K562 (cell line): ENCODE results near the gene WDR62. TPM values are rescaled to one million over a fixed set of nuclear protein-coding genes. Genes with fewer than 3 reads are reported as not detected.

ENCODE experiments used
- ATAC-seq: fragments of 200-7000 bp; cut with Tn5 transposase; 3 replicates; pipeline ENCODE4 v1.9.1; 2020; ENCODE audit warnings: moderate library complexity
- BruUV-seq: library from RNA; stranded (reverse); fragments of 400-500 nt; replicated peaks from 2 replicates; lab custom pipeline; 2021; lab: Mats Ljungman, UMichigan
- CTCF ChIA-PET: fragments of 300-600 bp; formaldehyde crosslinking; extraction: SDS; loops from one replicate; lab custom pipeline; 2021; ENCODE audit warnings: low intra/inter-chr PET ratio; lab: Yijun Ruan, JAX
- POLR2A ChIA-PET: fragments of 300-600, 350-650 bp; sonication (Branson Sonifier 250); formaldehyde crosslinking; extraction: SDS; loops from one replicate; lab custom pipeline; 2021; ENCODE audit warnings: antibody characterized with exemption, inconsistent platforms; lab: Yijun Ruan, JAX
- DNase-seq, 4 experiments: peaks; one replicate each; pipeline versions ENCODE4 v3.0.0 to v3.0.0-alpha.2; 2011 to 2018; ENCODE audit warnings: low spot score in 3 of 4, mixed read lengths in 3 of 4; ENCODE audit errors: extremely low read depth in 1 of 4
- FAIRE-seq: peaks from 2 replicates; lab custom pipeline; 2011; peaks lifted over from hg19 to GRCh38; lab: Jason Lieb, UNC
- H2AFZ ChIP-seq: 2 replicates; pipeline ENCODE4 v1.6.0; 2011; ENCODE audit warnings: low read depth, low read length, control low read depth, inconsistent platforms
- H3K27ac ChIP-seq: fragments of 200-600 bp; 3 replicates; pipeline ENCODE4 v1.8.0; 2011; ENCODE audit warnings: low read depth, mild to moderate bottlenecking, control low read depth, inconsistent platforms, low read length, moderate library complexity, mixed read lengths; ENCODE audit errors: extremely low read depth
- H3K27me3 ChIP-seq, 2 experiments: fragments of 300-600 bp in 1 of 2; 2 replicates in 1 of 2; 3 replicates in 1 of 2; pipeline versions ENCODE4 v1.6.0 to v1.8.0; 2011; ENCODE audit warnings: inconsistent platforms in 2 of 2, low read length in 2 of 2, mild to moderate bottlenecking in 1 of 2, mixed read lengths in 1 of 2, moderate library complexity in 1 of 2; ENCODE audit not compliant: control insufficient read depth in 2 of 2, insufficient read depth in 2 of 2
- H3K36me3 ChIP-seq: fragments of 300-600 bp; 3 replicates; pipeline ENCODE4 v1.8.0; 2011; ENCODE audit warnings: mild to moderate bottlenecking, low read length, inconsistent platforms; ENCODE audit not compliant: control insufficient read depth, insufficient read depth
- H3K4me1 ChIP-seq, 2 experiments: fragments of 200-600 bp in 1 of 2; replicated peaks in 1 of 2; 2 replicates in 1 of 2; 3 replicates in 1 of 2; pipeline versions ENCODE4 v1.5.1 to v1.8.0; 2011; ENCODE audit warnings: inconsistent platforms in 2 of 2, low read length in 2 of 2, mild to moderate bottlenecking in 1 of 2, mixed read lengths in 1 of 2, moderate library complexity in 1 of 2; ENCODE audit not compliant: control insufficient read depth in 2 of 2, insufficient read depth in 2 of 2
- H3K4me2 ChIP-seq: 2 replicates; pipeline ENCODE4 v1.6.1; 2011; ENCODE audit warnings: low read length, control low read depth, inconsistent platforms, mixed read lengths; ENCODE audit not compliant: insufficient read depth
- H3K4me3 ChIP-seq: fragments of 200-600 bp; sonication (generic), shearing (Covaris generic); 2 replicates; pipeline ENCODE4 v1.5.1; 2016; ENCODE audit warnings: control low read depth, inconsistent platforms
- H3K79me2 ChIP-seq: fragments of 200-600 bp; 3 replicates; pipeline ENCODE4 v1.8.0; 2011; ENCODE audit warnings: low read length, inconsistent platforms; ENCODE audit not compliant: control insufficient read depth, insufficient read depth
- H3K9ac ChIP-seq, 2 experiments: 2 replicates each; pipeline versions ENCODE4 v1.6.0 to v1.6.1; 2011; ENCODE audit warnings: low read depth in 2 of 2, low read length in 2 of 2, control low read depth in 1 of 2, inconsistent platforms in 1 of 2, mild to moderate bottlenecking in 1 of 2, mixed read lengths in 1 of 2; ENCODE audit not compliant: insufficient read depth in 1 of 2
- H3K9me1 ChIP-seq: one replicate; pipeline ENCODE4 v1.6.0; 2011; ENCODE audit warnings: inconsistent platforms, mild to moderate bottlenecking, low read length, moderate library complexity; ENCODE audit not compliant: control insufficient read depth, insufficient read depth
- H3K9me3 ChIP-seq: replicated peaks from 2 replicates; pipeline ENCODE4 v1.5.1; 2011; ENCODE audit warnings: low read depth, low read length, inconsistent platforms; ENCODE audit not compliant: control insufficient read depth, insufficient read depth
- H4K20me1 ChIP-seq: replicated peaks from 2 replicates; pipeline ENCODE4 v1.6.1; 2011; ENCODE audit warnings: low read length, inconsistent platforms, mixed read lengths; ENCODE audit not compliant: control insufficient read depth, insufficient read depth
- KAT7 ChIP-seq: sonication (generic); formaldehyde crosslinking; IDR thresholded peaks from 2 replicates; pipeline ENCODE4 v1.8.0; 2022; ENCODE audit warnings: missing genetic modification reagents, mild to moderate bottlenecking, borderline replicate concordance
- KDM4B ChIP-seq, 2 experiments: fragments of 450-650 bp in 1 of 2; sonication (generic) in 1 of 2; IDR thresholded peaks; 2 replicates each; pipeline ENCODE4 v1.6.1; 2016 to 2017; ENCODE audit warnings: borderline replicate concordance in 2 of 2, antibody characterized with exemption in 1 of 2, low read depth in 1 of 2, mild to moderate bottlenecking in 1 of 2
- NR3C1 ChIP-seq: sonication (generic); formaldehyde crosslinking; IDR thresholded peaks from 2 replicates; pipeline ENCODE4 v1.8.1; 2022; ENCODE audit warnings: missing genetic modification reagents
- WGBS: fragments of 100-300 bp; shearing (Covaris generic); methylation state at CpG from one replicate; pipeline ENCODE4 v1.1.6; 2016; ENCODE audit warnings: low coverage, mixed read lengths; ENCODE audit not compliant: insufficient coverage; ENCODE audit errors: missing lambda C conversion rate; 5-methylcytosine and 5-hydroxymethylcytosine counted together
- in situ Hi-C: fragments of 300-500 bp; cut with MboI; formaldehyde crosslinking; loops from 4 replicates; pipeline ENCODE4 v1.15.0; 2018; ENCODE audit warnings: inconsistent platforms, mixed read lengths
- intact Hi-C: fragments of 100-400 bp; cut with micrococcal nuclease; formaldehyde crosslinking; loops from 2 replicates; pipeline ENCODE4 v1.14.2; 2022
- polyA plus RNA-seq, 8 experiments: library from polyadenylated mRNA; depleted of rRNA in 4 of 8; stranded (reverse) in 5 of 8; unstranded in 3 of 8; fragments of >200 nt; fragmentation: Nextera tagmentation in 2 of 8; fragmentation: Illumina TruSeq in 1 of 8; extraction: Ambion mirVana in 2 of 8; extraction: Trizol in 1 of 8; gene quantifications; 2 replicates each; pipeline versions ENCODE4 v1.2.1 to v1.2.3, GENCODE V29; 2011 to 2014; ENCODE audit warnings: inconsistent platforms in 1 of 8, missing spikeins in 1 of 8
- total RNA-seq, 7 experiments: library from RNA; depleted of rRNA in 6 of 7; stranded (reverse); fragments of >200 nt in 6 of 7; fragmentation: Illumina TruSeq in 2 of 7; extraction: Trizol in 2 of 7; gene quantifications; 2 replicates each; pipeline versions ENCODE4 v1.2.1 to v1.2.3, GENCODE V29; 2011 to 2021; ENCODE audit warnings: low replicate concordance in 1 of 7
- TF ChIP-seq, protein P1 (sequence below), 2 experiments: IDR thresholded peaks; 2 replicates each; pipeline ENCODE4 v1.6.1; 2011; ENCODE audit warnings: borderline replicate concordance in 1 of 2, control low read depth in 1 of 2, low read depth in 1 of 2, low read length in 1 of 2, mild to moderate bottlenecking in 1 of 2, mixed read lengths in 1 of 2, moderate library complexity in 1 of 2; ENCODE audit not compliant: insufficient read depth in 1 of 2, insufficient read length in 1 of 2, poor library complexity in 1 of 2, severe bottlenecking in 1 of 2; ENCODE audit errors: extremely low read depth in 1 of 2

WDR62 gene
- total and polyA plus RNA-seq, 9 of the 15 experiments (the other 6 are each of a cell fraction or from before 2014, with no cell fraction given): 0.35 to 32.8 (median 14.4) TPM

- DNase-seq (no peak), ATAC-seq (no peak), FAIRE-seq (no peak)
- H3K9me1 ChIP-seq: no peaks in the 10 kb centered on the region
- POLR2A ChIA-PET: interaction anchor here (0.7 to 2.2 kb wide), 3 partner anchors 8 to 19 kb away, joined by 3 to 8 read pairs (median 4); partner anchors contain the start of genes CAPNS1 and OVOL3
- intact Hi-C loops (no loop called here), in situ Hi-C loops (no loop called here)
- peaks cover 6% of the 10 kb centered on the region; the same call in 1 of the 3 replicates for H3K36me3 ChIP-seq
- H3K4me1 ChIP-seq: peaks cover 0 to 23% of the 10 kb centered on the region in 2 experiments; a peak in 3 of 5 replicates
- BruUV-seq: no TSS peak
- H3K4me2 ChIP-seq: no peak overlapping the region
- 83% methylated on average over 15 of the region's 26 CpGs for WGBS
- no peaks in the 10 kb centered on the region; the same call in 2 of the 3 replicates for H3K79me2 ChIP-seq
- no peaks in the 10 kb centered on the region for H3K27me3 ChIP-seq
- H3K4me3 ChIP-seq: no peak overlapping the region
- H3K9me3 ChIP-seq: no peaks in the 10 kb centered on the region
- H4K20me1 ChIP-seq: no peaks in the 10 kb centered on the region
- H3K27ac ChIP-seq: no peak overlapping the region
- peak overlapping the region in 1 of 2 experiments; percentile 2; a peak in 1 of 4 replicates for H3K9ac ChIP-seq
- TF ChIP-seq NR3C1 (CRISPR knock-in tag) (no peak), KDM4B (IDR thresholded peaks at IDR 0.05; ENCODE audit: borderline replicate concordance in 2 of 2, low read depth in 1 of 2) (no peak), KAT7 (CRISPR knock-in tag) (no peak)
- TF ChIP-seq, protein P1, sequence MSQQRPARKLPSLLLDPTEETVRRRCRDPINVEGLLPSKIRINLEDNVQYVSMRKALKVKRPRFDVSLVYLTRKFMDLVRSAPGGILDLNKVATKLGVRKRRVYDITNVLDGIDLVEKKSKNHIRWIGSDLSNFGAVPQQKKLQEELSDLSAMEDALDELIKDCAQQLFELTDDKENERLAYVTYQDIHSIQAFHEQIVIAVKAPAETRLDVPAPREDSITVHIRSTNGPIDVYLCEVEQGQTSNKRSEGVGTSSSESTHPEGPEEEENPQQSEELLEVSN (IDR thresholded peaks at IDR 0.05; ENCODE audit: borderline replicate concordance in 1 of 2, extremely low read depth in 1 of 2, insufficient read depth in 1 of 2, insufficient read length in 1 of 2, low read depth in 1 of 2, low read length in 1 of 2, poor library complexity in 1 of 2, severe bottlenecking in 1 of 2): no peak
- CTCF ChIA-PET: no interaction called here
- no peak overlapping the region for H2AFZ ChIP-seq
These were observed 65.6 kb downstream of the WDR62 start for GRCh38 chr19:36120092-36120983.
